ENCODE data around the gene TSC2. TPM values are rescaled to one million over a fixed set of nuclear protein-coding genes. Genes with fewer than 3 reads are reported as not detected.

Gene TSC2
- total and polyA plus RNA-seq, 2 of the 13 experiments (the other 11 are each of a cell fraction or from before 2014, with no cell fraction given) = 19.6 to 40.4 TPM

DNA sequence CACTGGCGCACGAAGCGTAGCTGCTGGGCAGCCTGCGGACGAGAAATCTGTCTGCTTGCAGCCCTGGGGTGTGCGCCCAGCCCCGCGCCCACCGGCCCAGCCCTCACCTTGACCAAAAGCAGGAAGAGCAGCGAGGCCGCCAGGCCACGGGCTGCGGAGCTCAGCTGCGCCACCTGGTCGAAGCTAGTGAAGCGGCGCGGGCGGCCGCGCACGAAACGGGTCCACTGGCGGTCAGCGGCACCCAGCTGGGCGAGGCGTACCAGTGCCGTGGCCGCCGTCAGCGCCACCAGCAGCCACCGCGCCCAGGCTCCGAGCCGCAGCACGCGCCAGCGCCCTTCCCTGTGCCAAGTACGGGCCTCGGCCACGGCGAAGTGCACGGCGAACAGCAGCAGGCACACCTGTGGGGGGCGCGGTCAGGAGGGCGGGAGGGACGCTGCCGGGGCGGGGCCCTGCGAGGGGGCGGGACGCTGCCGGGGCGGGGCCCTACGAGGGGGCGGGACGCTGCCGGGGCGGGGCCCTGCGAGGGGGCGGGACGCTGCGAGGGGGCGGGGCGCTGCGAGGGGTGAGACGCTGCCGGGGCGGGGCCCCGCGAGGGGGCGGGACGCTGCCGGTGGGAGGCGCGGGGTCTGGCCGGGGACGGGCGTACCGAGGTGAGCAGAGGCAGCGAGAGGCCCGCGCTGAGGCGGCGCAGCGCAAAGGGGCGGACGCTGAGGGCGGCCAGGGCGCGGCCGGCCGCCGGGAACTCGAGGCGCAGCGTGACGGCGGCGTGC is 43.2 kb downstream of the TSC2 start (continued):
- TF ChIP-seq, protein P1, sequence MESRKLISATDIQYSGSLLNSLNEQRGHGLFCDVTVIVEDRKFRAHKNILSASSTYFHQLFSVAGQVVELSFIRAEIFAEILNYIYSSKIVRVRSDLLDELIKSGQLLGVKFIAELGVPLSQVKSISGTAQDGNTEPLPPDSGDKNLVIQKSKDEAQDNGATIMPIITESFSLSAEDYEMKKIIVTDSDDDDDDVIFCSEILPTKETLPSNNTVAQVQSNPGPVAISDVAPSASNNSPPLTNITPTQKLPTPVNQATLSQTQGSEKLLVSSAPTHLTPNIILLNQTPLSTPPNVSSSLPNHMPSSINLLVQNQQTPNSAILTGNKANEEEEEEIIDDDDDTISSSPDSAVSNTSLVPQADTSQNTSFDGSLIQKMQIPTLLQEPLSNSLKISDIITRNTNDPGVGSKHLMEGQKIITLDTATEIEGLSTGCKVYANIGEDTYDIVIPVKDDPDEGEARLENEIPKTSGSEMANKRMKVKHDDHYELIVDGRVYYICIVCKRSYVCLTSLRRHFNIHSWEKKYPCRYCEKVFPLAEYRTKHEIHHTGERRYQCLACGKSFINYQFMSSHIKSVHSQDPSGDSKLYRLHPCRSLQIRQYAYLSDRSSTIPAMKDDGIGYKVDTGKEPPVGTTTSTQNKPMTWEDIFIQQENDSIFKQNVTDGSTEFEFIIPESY (CRISPR knock-in tag; IDR thresholded peaks at IDR 0.05) = 0 out of 2 replicates have a peak, but pooled peaks have one; percentile 25
- TF ChIP-seq NBN (conservative IDR thresholded peaks at IDR 0.05) = no peak

DNA sequence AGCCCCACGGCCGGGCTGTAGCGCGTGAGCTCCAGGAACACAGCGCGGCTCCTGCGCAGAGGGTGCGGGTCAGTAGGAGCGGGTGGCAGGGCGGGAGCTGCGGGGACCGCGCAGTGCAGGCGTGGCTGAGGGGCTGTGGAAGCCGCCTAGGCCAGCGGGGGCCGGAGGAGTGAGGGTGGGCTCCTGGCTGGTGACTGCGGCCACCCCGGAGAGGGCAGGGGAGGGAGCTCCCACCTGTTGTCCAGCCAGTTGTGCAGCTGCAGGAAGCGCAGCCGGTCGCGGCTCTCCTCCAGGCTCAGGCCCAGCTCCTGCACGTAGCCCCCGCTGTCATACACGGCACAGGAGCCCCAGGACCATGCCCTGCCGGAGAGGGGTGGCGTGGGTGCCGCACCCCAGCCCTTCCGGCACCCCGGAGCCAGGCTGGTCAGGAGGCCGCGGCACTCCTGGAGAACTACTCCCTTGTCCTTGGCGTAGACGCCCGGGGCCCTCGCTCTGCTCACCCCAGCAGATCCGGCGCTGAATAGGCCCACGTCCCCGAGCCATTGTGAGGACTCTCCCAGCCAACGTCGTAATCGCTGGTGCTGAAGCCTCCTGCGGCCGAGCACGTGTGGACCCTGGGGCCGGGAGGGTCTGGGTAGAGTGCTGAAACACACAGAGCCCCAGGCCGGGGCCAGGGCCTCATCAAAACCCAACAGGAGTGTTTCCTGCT is 43.9 kb downstream of the TSC2 start:
- Histone ChIP-seq H3K9me3 (ENCODE audit: low read length) (no peaks in the 10 kb centered on the region), H3K27me3 (ENCODE audit: control insufficient read depth in 1 of 2, insufficient read depth in 2 of 2, low read length in 2 of 2) (no peaks in the 10 kb centered on the region), H3K36me3 (replicated peaks in 1 of 2; ENCODE audit: control insufficient read depth in 1 of 2, insufficient read depth in 2 of 2, low read length in 2 of 2) (peaks cover 11 to 37% of the 10 kb centered on the region in 2 experiments; a peak in 4 of 5 replicates), H3K9ac (ENCODE audit: insufficient read depth, low read depth, low read length) (no peak overlapping the region), H3K4me1 (ENCODE audit: insufficient read depth, low read length) (no peaks in the 10 kb centered on the region), H2AFZ (ENCODE audit: low read length) (no peak overlapping the region), H4K20me1 (ENCODE audit: insufficient read depth, low read length) (no peaks in the 10 kb centered on the region), H3K4me3 (replicated peaks in 1 of 3; ENCODE audit: insufficient read depth in 1 of 3, low read depth in 2 of 3, low read length in 3 of 3) (no peak overlapping the region), H3K79me2 (ENCODE audit: insufficient read depth, low read length) (no peaks in the 10 kb centered on the region), H3K4me2 (ENCODE audit: low read depth, low read length) (no peak overlapping the region), H3K27ac (ENCODE audit: extremely low read length, insufficient read depth, low read length) (no peak overlapping the region)
- FAIRE-seq (no peak), DNase-seq (ENCODE audit: low spot score) (no peak), ATAC-seq (no peak)
- POLR2A ChIA-PET = interaction anchor here (0.6 kb wide), 1 partner anchor 80 kb away, joined by 3 read pairs; no protein-coding TSS in a partner anchor
- no TSS peak for BruUV-seq (replicated peaks)
- CTCF ChIA-PET (ENCODE audit: low intra/inter-chr PET ratio, low total read pairs) = no interaction called here
- intact Hi-C loops (cut with micrococcal nuclease; ENCODE audit: unreplicated experiment) = no loop called here
- in situ Hi-C loops (cut with HindIII; ENCODE audit: extremely low pct_ligation_motif_present, low pct_unique_long_range_greater_than_20kb) = no loop called here
- 98% methylated on average over 34 of the region's 49 CpGs for WGBS (ENCODE audit: low lambda C conversion rate)
- TF ChIP-seq ZNF12 (CRISPR knock-in tag; IDR thresholded peaks at IDR 0.05) (no peak), ZMYM2 (CRISPR knock-in tag; IDR thresholded peaks at IDR 0.05) (no peak), ZNF446 (CRISPR knock-in tag; IDR thresholded peaks at IDR 0.05) (no peak), RAD51 (IDR thresholded peaks at IDR 0.05; ENCODE audit: borderline replicate concordance) (no peak), ZNF768 (CRISPR knock-in tag; IDR thresholded peaks at IDR 0.05) (peak; percentile 16; the same call in 1 of the 2 replicates), THYN1 (CRISPR knock-in tag; IDR thresholded peaks at IDR 0.05; ENCODE audit: borderline replicate concordance, low read depth) (no peak)
- TF ChIP-seq, protein P2, sequence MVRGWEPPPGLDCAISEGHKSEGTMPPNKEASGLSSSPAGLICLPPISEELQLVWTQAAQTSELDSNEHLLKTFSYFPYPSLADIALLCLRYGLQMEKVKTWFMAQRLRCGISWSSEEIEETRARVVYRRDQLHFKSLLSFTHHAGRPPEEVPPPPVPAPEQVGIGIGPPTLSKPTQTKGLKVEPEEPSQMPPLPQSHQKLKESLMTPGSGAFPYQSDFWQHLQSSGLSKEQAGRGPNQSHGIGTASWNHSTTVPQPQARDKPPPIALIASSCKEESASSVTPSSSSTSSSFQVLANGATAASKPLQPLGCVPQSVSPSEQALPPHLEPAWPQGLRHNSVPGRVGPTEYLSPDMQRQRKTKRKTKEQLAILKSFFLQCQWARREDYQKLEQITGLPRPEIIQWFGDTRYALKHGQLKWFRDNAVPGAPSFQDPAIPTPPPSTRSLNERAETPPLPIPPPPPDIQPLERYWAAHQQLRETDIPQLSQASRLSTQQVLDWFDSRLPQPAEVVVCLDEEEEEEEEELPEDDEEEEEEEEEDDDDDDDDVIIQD (CRISPR knock-in tag; IDR thresholded peaks at IDR 0.05; ENCODE audit: low read depth) = no peak
- TF ChIP-seq, protein P3, sequence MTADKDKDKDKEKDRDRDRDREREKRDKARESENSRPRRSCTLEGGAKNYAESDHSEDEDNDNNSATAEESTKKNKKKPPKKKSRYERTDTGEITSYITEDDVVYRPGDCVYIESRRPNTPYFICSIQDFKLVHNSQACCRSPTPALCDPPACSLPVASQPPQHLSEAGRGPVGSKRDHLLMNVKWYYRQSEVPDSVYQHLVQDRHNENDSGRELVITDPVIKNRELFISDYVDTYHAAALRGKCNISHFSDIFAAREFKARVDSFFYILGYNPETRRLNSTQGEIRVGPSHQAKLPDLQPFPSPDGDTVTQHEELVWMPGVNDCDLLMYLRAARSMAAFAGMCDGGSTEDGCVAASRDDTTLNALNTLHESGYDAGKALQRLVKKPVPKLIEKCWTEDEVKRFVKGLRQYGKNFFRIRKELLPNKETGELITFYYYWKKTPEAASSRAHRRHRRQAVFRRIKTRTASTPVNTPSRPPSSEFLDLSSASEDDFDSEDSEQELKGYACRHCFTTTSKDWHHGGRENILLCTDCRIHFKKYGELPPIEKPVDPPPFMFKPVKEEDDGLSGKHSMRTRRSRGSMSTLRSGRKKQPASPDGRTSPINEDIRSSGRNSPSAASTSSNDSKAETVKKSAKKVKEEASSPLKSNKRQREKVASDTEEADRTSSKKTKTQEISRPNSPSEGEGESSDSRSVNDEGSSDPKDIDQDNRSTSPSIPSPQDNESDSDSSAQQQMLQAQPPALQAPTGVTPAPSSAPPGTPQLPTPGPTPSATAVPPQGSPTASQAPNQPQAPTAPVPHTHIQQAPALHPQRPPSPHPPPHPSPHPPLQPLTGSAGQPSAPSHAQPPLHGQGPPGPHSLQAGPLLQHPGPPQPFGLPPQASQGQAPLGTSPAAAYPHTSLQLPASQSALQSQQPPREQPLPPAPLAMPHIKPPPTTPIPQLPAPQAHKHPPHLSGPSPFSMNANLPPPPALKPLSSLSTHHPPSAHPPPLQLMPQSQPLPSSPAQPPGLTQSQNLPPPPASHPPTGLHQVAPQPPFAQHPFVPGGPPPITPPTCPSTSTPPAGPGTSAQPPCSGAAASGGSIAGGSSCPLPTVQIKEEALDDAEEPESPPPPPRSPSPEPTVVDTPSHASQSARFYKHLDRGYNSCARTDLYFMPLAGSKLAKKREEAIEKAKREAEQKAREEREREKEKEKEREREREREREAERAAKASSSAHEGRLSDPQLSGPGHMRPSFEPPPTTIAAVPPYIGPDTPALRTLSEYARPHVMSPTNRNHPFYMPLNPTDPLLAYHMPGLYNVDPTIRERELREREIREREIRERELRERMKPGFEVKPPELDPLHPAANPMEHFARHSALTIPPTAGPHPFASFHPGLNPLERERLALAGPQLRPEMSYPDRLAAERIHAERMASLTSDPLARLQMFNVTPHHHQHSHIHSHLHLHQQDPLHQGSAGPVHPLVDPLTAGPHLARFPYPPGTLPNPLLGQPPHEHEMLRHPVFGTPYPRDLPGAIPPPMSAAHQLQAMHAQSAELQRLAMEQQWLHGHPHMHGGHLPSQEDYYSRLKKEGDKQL (CRISPR knock-in tag; IDR thresholded peaks at IDR 0.05; ENCODE audit: low read depth) = no peak
